Ectodermal cell (in vitro differentiated cells): ENCODE measurements around the gene ATE1.
"Not testable (repeated sequence)": the region's sequence is repeated elsewhere in the genome, so short reads cannot be mapped to it uniquely, and the experiment has no call there.

ENCODE experiments used
- H3K27ac ChIP-seq: 2 replicates; pipeline ENCODE4 v1.7.0; 2013; ENCODE audit warnings: mild to moderate bottlenecking, low read depth, low read length; ENCODE audit not compliant: insufficient read depth, poor library complexity, severe bottlenecking
- H3K27me3 ChIP-seq: 2 replicates; pipeline ENCODE4 v1.7.0; 2013; ENCODE audit warnings: mild to moderate bottlenecking, low read length; ENCODE audit not compliant: insufficient read depth, control insufficient read depth, poor library complexity, severe bottlenecking
- H3K36me3 ChIP-seq: one replicate; pipeline ENCODE4 v1.7.0; 2013; ENCODE audit warnings: low read length; ENCODE audit not compliant: control insufficient read depth, insufficient read depth
- H3K4me1 ChIP-seq: one replicate; pipeline ENCODE4 v1.7.0; 2013; ENCODE audit warnings: low read length; ENCODE audit not compliant: control insufficient read depth, insufficient read depth
- H3K4me3 ChIP-seq: 2 replicates; pipeline ENCODE4 v1.7.0; 2013; ENCODE audit warnings: low read depth, low read length, control low read depth; ENCODE audit not compliant: insufficient read depth
- H3K9me3 ChIP-seq: 2 replicates; pipeline ENCODE4 v1.7.0; 2013; ENCODE audit warnings: mild to moderate bottlenecking, low read length, moderate library complexity; ENCODE audit not compliant: control insufficient read depth
- WGBS, 2 experiments: methylation state at CpG; one replicate each; pipeline ENCODE4 v1.1.7; 2013; ENCODE audit warnings: missing lambda C conversion rate in 2 of 2; 5-methylcytosine and 5-hydroxymethylcytosine counted together

The ATE1 gene

GRCh38 chr10:121708728-121709674 is 218.8 kb downstream of the ATE1 start:
- WGBS, 2 experiments = 23 to 29% methylated on average over 13 to 14 of the region's 15 CpGs
- Histone ChIP-seq H3K36me3 (no peaks in the 10 kb centered on the region), H3K9me3 (no peaks in the 10 kb centered on the region), H3K4me3 (no peak overlapping the region), H3K27me3 (no peaks in the 10 kb centered on the region), H3K4me1 (peaks cover 44% of the 10 kb centered on the region), H3K27ac (peak overlapping the region; percentile 44)

GRCh38 chr10:121702351-121703320 is 225.2 kb downstream of the ATE1 start:
- peaks cover 7% of the 10 kb centered on the region for H3K4me1 ChIP-seq
- no peaks in the 10 kb centered on the region for H3K27me3 ChIP-seq
- no peak overlapping the region for H3K27ac ChIP-seq
- H3K36me3 ChIP-seq = no peaks in the 10 kb centered on the region
- no peak overlapping the region for H3K4me3 ChIP-seq
- no peaks in the 10 kb centered on the region for H3K9me3 ChIP-seq
- 86 to 89% methylated on average over 12 to 13 of the region's 13 CpGs for WGBS, 2 experiments

GRCh38 chr10:121700416-121700815 is 227.4 kb downstream of the ATE1 start:
- Histone ChIP-seq H3K27me3 (no peaks in the 10 kb centered on the region), H3K27ac (no peak overlapping the region), H3K9me3 (no peaks in the 10 kb centered on the region), H3K36me3 (no peaks in the 10 kb centered on the region), H3K4me3 (no peak overlapping the region), H3K4me1 (peaks cover 20% of the 10 kb centered on the region)
- WGBS, 2 experiments = 100% methylated on average over 1 of the region's 1 CpG

GRCh38 chr10:121699703-121700102 is 228.1 kb downstream of the ATE1 start:
- not testable (repeated sequence) for H3K9me3 ChIP-seq, H3K27ac ChIP-seq, H3K4me3 ChIP-seq, H3K36me3 ChIP-seq, H3K27me3 ChIP-seq
- 95 to 97% methylated on average over 3 of the region's 3 CpGs for WGBS, 2 experiments
- H3K4me1 ChIP-seq = peaks cover 25% of the 10 kb centered on the region

- Histone ChIP-seq H3K27me3 (no peaks in the 10 kb centered on the region), H3K4me1 (peaks cover 19% of the 10 kb centered on the region), H3K9me3 (no peaks in the 10 kb centered on the region), H3K27ac (no peak overlapping the region), H3K4me3 (no peak overlapping the region), H3K36me3 (no peaks in the 10 kb centered on the region)
- 81 to 85% methylated on average over 12 of the region's 12 CpGs for WGBS, 2 experiments
Measured at GRCh38 chr10:121698902-121699301, 228.9 kb downstream of the ATE1 start.

GRCh38 chr10:121698336-121698735 is 229.5 kb downstream of the ATE1 start:
- H3K4me3 ChIP-seq = no peak overlapping the region
- no peaks in the 10 kb centered on the region for H3K27me3 ChIP-seq
- H3K27ac ChIP-seq = no peak overlapping the region
- no peaks in the 10 kb centered on the region for H3K36me3 ChIP-seq
- H3K4me1 ChIP-seq = peaks cover 19% of the 10 kb centered on the region
- H3K9me3 ChIP-seq = no peaks in the 10 kb centered on the region
- 82 to 85% methylated on average over 7 of the region's 7 CpGs for WGBS, 2 experiments

GRCh38 chr10:121696854-121697253 is 231.0 kb downstream of the ATE1 start:
- WGBS, 2 experiments = 89 to 95% methylated on average over 3 of the region's 3 CpGs
- no peak overlapping the region for H3K4me3 ChIP-seq

GRCh38 chr10:121695731-121696464 is 231.9 kb downstream of the ATE1 start:
- Histone ChIP-seq H3K4me3 (no peak overlapping the region), H3K9me3 (no peaks in the 10 kb centered on the region), H3K27ac (no peak overlapping the region), H3K4me1 (peaks cover 23% of the 10 kb centered on the region), H3K27me3 (no peaks in the 10 kb centered on the region), H3K36me3 (no peaks in the 10 kb centered on the region)
- 94 to 97% methylated on average over 6 to 7 of the region's 7 CpGs for WGBS, 2 experiments

More at GRCh38 chr10:121696854-121697253, 231.0 kb downstream of the ATE1 start:
- Histone ChIP-seq H3K36me3 (no peaks in the 10 kb centered on the region), H3K27ac (peak overlapping the region; percentile 57), H3K4me1 (peaks cover 19% of the 10 kb centered on the region), H3K9me3 (no peaks in the 10 kb centered on the region), H3K27me3 (no peaks in the 10 kb centered on the region)

GRCh38 chr10:121694966-121695643 is 232.7 kb downstream of the ATE1 start:
- 94 to 96% methylated on average over 7 to 8 of the region's 8 CpGs for WGBS, 2 experiments
- H3K4me1 ChIP-seq = peaks cover 31% of the 10 kb centered on the region
- H3K27ac ChIP-seq = no peak overlapping the region
- no peak overlapping the region for H3K4me3 ChIP-seq
- H3K36me3 ChIP-seq = no peaks in the 10 kb centered on the region
- no peaks in the 10 kb centered on the region for H3K27me3 ChIP-seq
- H3K9me3 ChIP-seq = no peaks in the 10 kb centered on the region
